ENCODE measurements around the gene RANBP1.

DNA sequence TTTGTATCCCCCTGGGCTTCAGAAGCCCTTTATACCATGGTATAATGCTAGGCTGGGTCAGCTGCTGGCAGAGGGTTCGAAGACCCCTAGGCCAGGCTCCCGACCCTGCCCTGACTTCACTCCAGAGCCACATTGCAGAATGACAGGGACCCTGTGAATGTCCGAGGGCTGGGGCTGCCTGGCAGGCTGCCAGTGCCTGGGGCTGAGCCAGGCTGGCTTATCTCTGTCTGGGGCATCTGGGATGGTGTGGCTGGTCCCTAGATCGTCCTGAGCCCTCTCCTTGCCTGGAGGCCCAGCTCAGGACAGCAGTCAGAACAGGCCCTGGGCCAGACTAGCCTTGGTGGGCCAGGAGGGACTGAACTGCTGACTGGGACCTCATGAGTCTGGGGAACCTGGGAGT lies 19.4 kb downstream of the RANBP1 start:
- TF ChIP-seq SP1 (IDR thresholded peaks at IDR 0.05) = no peak
- no peak for TF ChIP-seq BHLHE40 (IDR thresholded peaks at IDR 0.05; ENCODE audit: borderline replicate concordance)
- no peak for TF ChIP-seq FOXM1 (IDR thresholded peaks at IDR 0.05; ENCODE audit: borderline replicate concordance)
- TF ChIP-seq, protein P1, sequence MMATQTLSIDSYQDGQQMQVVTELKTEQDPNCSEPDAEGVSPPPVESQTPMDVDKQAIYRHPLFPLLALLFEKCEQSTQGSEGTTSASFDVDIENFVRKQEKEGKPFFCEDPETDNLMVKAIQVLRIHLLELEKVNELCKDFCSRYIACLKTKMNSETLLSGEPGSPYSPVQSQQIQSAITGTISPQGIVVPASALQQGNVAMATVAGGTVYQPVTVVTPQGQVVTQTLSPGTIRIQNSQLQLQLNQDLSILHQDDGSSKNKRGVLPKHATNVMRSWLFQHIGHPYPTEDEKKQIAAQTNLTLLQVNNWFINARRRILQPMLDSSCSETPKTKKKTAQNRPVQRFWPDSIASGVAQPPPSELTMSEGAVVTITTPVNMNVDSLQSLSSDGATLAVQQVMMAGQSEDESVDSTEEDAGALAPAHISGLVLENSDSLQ (IDR thresholded peaks at IDR 0.05) = no peak
- TF ChIP-seq SUZ12 (IDR thresholded peaks at IDR 0.05) = no peak
- TF ChIP-seq ZNF384 (IDR thresholded peaks at IDR 0.05) = no peak
- TF ChIP-seq L3MBTL2 (conservative IDR thresholded peaks at IDR 0.05) = no peak

Data from HEK293T (cell line).